Activated CD8-positive, alpha-beta T cell treated with anti-CD3 and anti-CD28 coated beads, Interleukin-2, amount 10 ng/mL, durations not matched to agents 7 days and 5 days (primary cell): ENCODE measurements around the gene ATP13A4. TPM values are rescaled to one million over a fixed set of nuclear protein-coding genes. Genes with fewer than 3 reads are reported as not detected.

ENCODE experiments used
- ATAC-seq: fragments of 150-1000 bp; cut with Tn5 transposase; one replicate; pipeline ENCODE4 v1.10.0; 2021; ENCODE audit warnings: moderate library complexity
- CTCF ChIA-PET: fragments of 350-600 bp; sonication (Branson Sonifier 250); formaldehyde crosslinking; loops from one replicate; lab custom pipeline; 2021; ENCODE audit warnings: antibody characterized with exemption; lab: Charles Lee
- POLR2A ChIA-PET: fragments of 350-600 bp; sonication (Branson Sonifier 250); formaldehyde crosslinking; loops from one replicate; lab custom pipeline; 2021; ENCODE audit warnings: antibody characterized with exemption; lab: Charles Lee
- DNase-seq: peaks from one replicate; pipeline ENCODE4 v3.0.0-alpha.2; 2020
- H3K27ac Mint-ChIP-seq: one replicate; pipeline ENCODE4 v1.8.0; 2021; ENCODE audit warnings: mild to moderate bottlenecking, mixed read lengths
- H3K27me3 Mint-ChIP-seq: one replicate; pipeline ENCODE4 v1.8.0; 2021; ENCODE audit warnings: low read depth, mixed read lengths
- H3K36me3 Mint-ChIP-seq: one replicate; pipeline ENCODE4 v1.8.0; 2021; ENCODE audit warnings: low read depth, mixed read lengths
- H3K4me1 Mint-ChIP-seq: one replicate; pipeline ENCODE4 v1.8.0; 2021; ENCODE audit warnings: low read depth, mixed read lengths
- H3K4me3 Mint-ChIP-seq: one replicate; pipeline ENCODE4 v1.8.0; 2021; ENCODE audit warnings: mild to moderate bottlenecking, mixed read lengths
- H3K9me3 Mint-ChIP-seq: one replicate; pipeline ENCODE4 v1.8.0; 2022; ENCODE audit warnings: mixed read lengths; ENCODE audit not compliant: insufficient read depth
- total RNA-seq, 2 experiments: library from RNA; stranded (reverse); gene quantifications; one replicate each; pipeline ENCODE4 v1.2.3, GENCODE V29; 2021

Gene ATP13A4
- total RNA-seq, 2 experiments from 2014 or later: 1.8 to 2.4 TPM

GRCh38 chr3:193585530-193585929 lies 30.8 kb upstream of the ATP13A4 start:
- no peak overlapping the region for H3K27ac Mint-ChIP-seq
- no peaks in the 10 kb centered on the region for H3K4me1 Mint-ChIP-seq
- H3K36me3 Mint-ChIP-seq: no peaks in the 10 kb centered on the region
- ChIA-PET POLR2A (no interaction called here), CTCF (interaction anchor here (1.5 kb wide), 1 partner anchor 38 kb away, joined by 3 read pairs; no protein-coding TSS in a partner anchor)
- no peak overlapping the region for H3K4me3 Mint-ChIP-seq
- ATAC-seq: no peak
- no peaks in the 10 kb centered on the region for H3K27me3 Mint-ChIP-seq
- no peaks in the 10 kb centered on the region for H3K9me3 Mint-ChIP-seq
- no peak for DNase-seq

GRCh38 chr3:193574488-193575070 lies 19.9 kb upstream of the ATP13A4 start:
- ChIA-PET POLR2A (no interaction called here), CTCF (no interaction called here)
- DNase-seq (no peak), ATAC-seq (no peak)
- no peak overlapping the region for H3K27ac Mint-ChIP-seq
- H3K4me3 Mint-ChIP-seq: no peak overlapping the region
- H3K36me3 Mint-ChIP-seq: no peaks in the 10 kb centered on the region
- H3K9me3 Mint-ChIP-seq: no peaks in the 10 kb centered on the region
- H3K4me1 Mint-ChIP-seq: no peaks in the 10 kb centered on the region
- no peaks in the 10 kb centered on the region for H3K27me3 Mint-ChIP-seq

DNA sequence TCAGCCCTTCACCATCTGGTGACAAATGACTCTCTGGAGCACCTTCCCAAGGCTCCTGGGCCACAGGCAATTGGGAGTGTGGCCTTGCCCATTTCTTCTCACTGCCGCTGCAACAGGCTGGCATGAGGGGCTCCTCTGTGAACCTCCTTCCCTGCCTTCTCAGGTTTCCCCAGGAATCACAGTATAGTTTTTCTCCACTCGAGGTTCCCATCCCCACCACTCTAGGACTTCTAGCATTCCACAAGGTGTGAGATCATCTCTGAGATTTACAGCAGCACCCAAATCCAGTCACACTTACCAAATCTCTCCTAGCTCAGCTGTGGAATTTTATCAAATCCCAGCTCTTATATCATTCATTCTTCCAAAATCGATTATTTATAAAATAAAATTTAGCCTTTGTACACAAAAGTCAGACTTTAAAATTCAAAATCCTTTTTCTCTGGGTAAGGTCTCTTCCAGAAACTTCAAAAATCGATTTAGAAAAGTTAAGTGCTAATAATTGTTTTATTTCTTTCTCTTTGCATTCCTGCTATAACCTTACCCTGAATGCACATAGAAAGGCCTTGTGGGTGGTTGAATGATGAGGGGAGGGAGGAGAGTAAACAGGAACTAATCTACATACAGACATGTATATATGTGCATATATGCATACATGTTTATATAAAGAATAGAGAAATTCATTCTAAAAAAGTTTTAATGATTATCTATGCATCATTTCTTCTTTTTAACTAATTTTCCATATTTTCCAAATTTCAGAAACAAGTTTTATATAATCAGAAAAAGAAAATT lies 18.9 kb upstream of the ATP13A4 start:
- Mint-ChIP-seq H3K27me3 (no peaks in the 10 kb centered on the region), H3K4me1 (no peaks in the 10 kb centered on the region), H3K27ac (no peak overlapping the region), H3K9me3 (no peaks in the 10 kb centered on the region), H3K36me3 (no peaks in the 10 kb centered on the region), H3K4me3 (no peak overlapping the region)
- ATAC-seq (no peak), DNase-seq (no peak)
- ChIA-PET CTCF (interaction anchor here (0.9 to 2.2 kb wide), 6 partner anchors 8 to 760 kb away, joined by 3 to 14 read pairs (median 5); no protein-coding TSS in a partner anchor), POLR2A (no interaction called here)

DNA sequence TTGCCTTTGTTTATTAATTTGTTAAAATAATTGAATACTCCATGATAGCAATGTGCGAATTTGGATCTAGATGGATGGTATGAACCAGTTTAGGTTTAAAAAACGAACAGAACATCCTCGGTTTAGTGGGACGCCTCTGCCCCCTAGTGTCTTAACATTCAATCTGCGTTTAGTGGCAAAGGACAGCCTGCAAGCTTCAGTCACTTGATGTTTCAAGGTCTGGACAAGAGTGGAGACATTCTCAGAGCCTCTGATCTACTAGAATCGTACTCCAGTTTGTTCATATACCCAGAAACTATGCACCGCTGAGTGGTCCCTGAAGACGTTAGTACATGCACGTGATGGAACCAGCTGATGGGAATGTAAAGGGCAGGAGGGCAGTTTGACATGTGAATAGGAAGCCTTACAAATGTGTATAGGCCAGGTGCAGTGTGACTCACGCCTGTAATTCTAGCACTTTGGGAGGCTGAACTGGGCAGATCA lies 17.8 kb upstream of the ATP13A4 start:
- no peak overlapping the region for H3K4me3 Mint-ChIP-seq
- H3K27ac Mint-ChIP-seq: no peak overlapping the region
- ATAC-seq: no peak

GRCh38 chr3:193569119-193569518 lies 14.4 kb upstream of the ATP13A4 start:
- no peaks in the 10 kb centered on the region for H3K27me3 Mint-ChIP-seq
- no peak for DNase-seq
- ChIA-PET CTCF (no interaction called here), POLR2A (no interaction called here)
- no peak overlapping the region for H3K27ac Mint-ChIP-seq
- no peak for ATAC-seq
- no peak overlapping the region for H3K4me3 Mint-ChIP-seq
- H3K36me3 Mint-ChIP-seq: no peaks in the 10 kb centered on the region
- H3K9me3 Mint-ChIP-seq: no peaks in the 10 kb centered on the region
- no peaks in the 10 kb centered on the region for H3K4me1 Mint-ChIP-seq

More for the DNA sequence above, 17.8 kb upstream of the ATP13A4 start:
- ChIA-PET POLR2A (no interaction called here), CTCF (interaction anchor here (0.7 to 2.2 kb wide), 15 partner anchors 9 to 767 kb away, joined by 3 to 14 read pairs (median 3); no protein-coding TSS in a partner anchor)
- Mint-ChIP-seq H3K36me3 (no peaks in the 10 kb centered on the region), H3K4me1 (no peaks in the 10 kb centered on the region), H3K9me3 (no peaks in the 10 kb centered on the region), H3K27me3 (no peaks in the 10 kb centered on the region)
- DNase-seq: peak; percentile 65

DNA sequence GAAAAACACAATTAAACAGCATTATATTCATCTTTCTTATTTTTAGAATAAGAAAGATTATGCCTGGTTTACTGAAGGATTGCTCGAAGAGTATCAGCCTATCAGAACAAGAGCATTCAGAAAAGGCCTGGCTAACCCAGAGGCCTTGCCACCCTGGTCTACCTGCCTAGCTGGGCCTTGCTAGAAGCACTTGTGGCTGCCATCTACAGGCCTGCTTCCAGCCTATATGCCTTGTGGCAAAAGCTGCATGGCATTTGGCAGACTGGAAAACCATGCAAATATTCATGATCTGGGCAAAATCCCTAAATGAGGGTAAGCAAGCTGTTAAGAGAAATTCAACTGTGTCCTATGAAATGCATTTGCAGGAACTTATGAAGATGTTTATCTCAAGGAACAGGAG lies 9.3 kb upstream of the ATP13A4 start:
- H3K4me3 Mint-ChIP-seq: no peak overlapping the region
- no peaks in the 10 kb centered on the region for H3K36me3 Mint-ChIP-seq
- no peaks in the 10 kb centered on the region for H3K27me3 Mint-ChIP-seq
- H3K27ac Mint-ChIP-seq: no peak overlapping the region
- DNase-seq (no peak), ATAC-seq (no peak)
- ChIA-PET POLR2A (no interaction called here), CTCF (no interaction called here)
- H3K9me3 Mint-ChIP-seq: no peaks in the 10 kb centered on the region
- H3K4me1 Mint-ChIP-seq: no peaks in the 10 kb centered on the region

DNA sequence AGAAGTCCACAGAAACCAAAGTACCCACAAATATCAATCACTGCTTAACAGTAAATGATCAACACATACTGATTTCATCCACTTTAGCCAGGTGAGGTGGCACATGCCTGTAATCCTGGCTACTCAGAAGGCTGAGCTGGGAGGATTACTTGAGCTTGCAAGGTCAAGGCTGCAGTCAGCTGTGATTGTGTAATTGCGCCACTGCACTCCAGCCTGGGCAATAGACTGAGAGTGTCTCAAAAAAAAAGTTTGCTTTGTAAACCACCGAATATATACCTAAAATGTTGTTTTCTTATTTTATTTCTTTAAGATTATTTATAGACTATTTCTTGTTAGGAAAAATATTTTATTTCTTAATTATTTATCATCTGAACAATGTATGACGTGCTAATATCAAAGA lies 8.7 kb upstream of the ATP13A4 start:
- Mint-ChIP-seq H3K9me3 (no peaks in the 10 kb centered on the region), H3K27ac (no peak overlapping the region), H3K27me3 (no peaks in the 10 kb centered on the region), H3K4me1 (no peaks in the 10 kb centered on the region), H3K4me3 (no peak overlapping the region), H3K36me3 (no peaks in the 10 kb centered on the region)
- DNase-seq (no peak), ATAC-seq (no peak)
- ChIA-PET CTCF (no interaction called here), POLR2A (no interaction called here)

DNA sequence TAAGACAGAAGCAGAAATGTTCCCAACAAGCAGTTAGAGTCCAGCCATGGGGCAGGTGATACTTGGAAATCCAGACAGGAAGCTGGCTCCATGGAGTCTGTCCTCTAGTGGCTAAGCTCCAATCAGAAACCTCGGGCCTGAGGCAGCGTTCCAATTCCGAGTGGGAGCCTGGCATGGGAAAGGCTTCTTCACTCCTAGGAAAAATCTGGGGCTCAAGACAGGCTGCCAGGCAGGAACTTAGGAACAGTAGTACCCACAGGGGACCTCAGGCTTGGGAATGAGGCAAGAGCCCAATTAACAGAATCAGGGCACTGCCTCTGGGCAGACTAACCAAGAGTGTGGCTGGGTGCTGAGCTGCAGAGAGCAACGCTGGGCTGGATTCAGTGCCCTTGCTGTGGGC lies 6.2 kb upstream of the ATP13A4 start:
- Mint-ChIP-seq H3K4me3 (no peak overlapping the region), H3K4me1 (no peaks in the 10 kb centered on the region), H3K27me3 (no peaks in the 10 kb centered on the region), H3K36me3 (no peaks in the 10 kb centered on the region), H3K27ac (no peak overlapping the region), H3K9me3 (no peaks in the 10 kb centered on the region)
- POLR2A ChIA-PET: no interaction called here
- peak; percentile 6 for DNase-seq
- CTCF ChIA-PET: no interaction called here
- ATAC-seq: no peak

DNA sequence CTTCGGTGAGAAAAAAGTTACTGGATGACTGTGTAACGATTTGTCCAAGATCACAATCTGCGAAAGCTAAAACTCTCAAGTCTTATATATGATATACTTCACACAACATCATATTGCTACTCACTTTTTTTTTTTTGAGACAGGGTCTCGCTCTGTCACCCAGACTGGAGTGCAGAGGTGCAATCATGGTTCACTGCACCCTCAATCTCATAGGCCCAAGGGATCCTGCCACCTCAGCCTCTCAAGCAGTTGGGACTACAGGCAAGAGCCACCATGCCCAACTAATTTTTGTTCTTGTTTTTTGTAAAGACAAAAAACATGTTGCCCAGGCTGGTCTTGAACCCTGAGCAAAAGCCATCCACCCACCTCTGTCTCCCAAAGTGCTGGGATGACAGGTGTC lies 5.4 kb upstream of the ATP13A4 start:
- H3K27ac Mint-ChIP-seq: no peak overlapping the region
- ATAC-seq (no peak), DNase-seq (no peak)
- H3K36me3 Mint-ChIP-seq: no peaks in the 10 kb centered on the region
- ChIA-PET CTCF (no interaction called here), POLR2A (no interaction called here)
- no peaks in the 10 kb centered on the region for H3K27me3 Mint-ChIP-seq
- no peaks in the 10 kb centered on the region for H3K4me1 Mint-ChIP-seq
- no peaks in the 10 kb centered on the region for H3K9me3 Mint-ChIP-seq
- H3K4me3 Mint-ChIP-seq: no peak overlapping the region

- DNase-seq (no peak), ATAC-seq (no peak)
- Mint-ChIP-seq H3K9me3 (no peaks in the 10 kb centered on the region), H3K27ac (no peak overlapping the region), H3K36me3 (no peaks in the 10 kb centered on the region), H3K4me3 (no peak overlapping the region), H3K27me3 (no peaks in the 10 kb centered on the region), H3K4me1 (no peaks in the 10 kb centered on the region)
- ChIA-PET POLR2A (interaction anchor here (0.7 kb wide), 1 partner anchor 15 kb away, joined by 3 read pairs; no protein-coding TSS in a partner anchor), CTCF (no interaction called here)
These were observed 4.4 kb upstream of the ATP13A4 start for GRCh38 chr3:193559100-193559499.

DNA sequence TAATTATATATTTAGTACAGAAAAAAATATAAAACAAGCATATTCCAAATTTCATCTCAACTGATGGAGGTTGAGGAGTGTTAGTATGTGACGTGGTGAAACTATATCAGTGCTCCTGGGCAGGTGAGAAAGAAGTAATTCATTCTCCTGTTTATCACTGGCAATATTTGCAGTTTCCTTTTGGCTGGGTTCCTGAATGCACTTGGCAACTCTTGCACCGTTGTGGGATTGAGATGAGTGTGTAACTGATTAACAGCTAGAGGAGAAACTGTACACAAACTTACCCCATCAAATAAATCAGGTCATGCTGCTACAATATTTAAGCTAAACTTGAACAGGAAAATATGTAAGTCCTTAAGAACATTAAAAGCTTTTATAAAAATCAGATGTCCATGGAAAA lies 2.1 kb upstream of the ATP13A4 start:
- CTCF ChIA-PET: no interaction called here
- POLR2A ChIA-PET: no interaction called here
- DNase-seq (no peak), ATAC-seq (no peak)
- Mint-ChIP-seq H3K4me1 (no peaks in the 10 kb centered on the region), H3K4me3 (no peak overlapping the region), H3K27ac (no peak overlapping the region), H3K9me3 (no peaks in the 10 kb centered on the region), H3K27me3 (no peaks in the 10 kb centered on the region), H3K36me3 (no peaks in the 10 kb centered on the region)

- ChIA-PET CTCF (no interaction called here), POLR2A (no interaction called here)
- ATAC-seq (no peak), DNase-seq (no peak)
- Mint-ChIP-seq H3K4me1 (no peaks in the 10 kb centered on the region), H3K36me3 (no peaks in the 10 kb centered on the region), H3K4me3 (no peak overlapping the region), H3K27me3 (no peaks in the 10 kb centered on the region), H3K27ac (no peak overlapping the region), H3K9me3 (no peaks in the 10 kb centered on the region)
These were observed 1.1 kb downstream of the ATP13A4 start for GRCh38 chr3:193553586-193553985.
